GM18868 (cell line): ENCODE data around the gene HEXIM1.

ENCODE experiments used
- ATAC-seq: cut with Tn5 transposase; IDR thresholded peaks from one replicate; pipeline ENCODE4 v1.9.1; 2021; ENCODE audit warnings: mild to moderate bottlenecking, moderate library complexity; ENCODE audit not compliant: unreplicated experiment

HEXIM1 gene

DNA sequence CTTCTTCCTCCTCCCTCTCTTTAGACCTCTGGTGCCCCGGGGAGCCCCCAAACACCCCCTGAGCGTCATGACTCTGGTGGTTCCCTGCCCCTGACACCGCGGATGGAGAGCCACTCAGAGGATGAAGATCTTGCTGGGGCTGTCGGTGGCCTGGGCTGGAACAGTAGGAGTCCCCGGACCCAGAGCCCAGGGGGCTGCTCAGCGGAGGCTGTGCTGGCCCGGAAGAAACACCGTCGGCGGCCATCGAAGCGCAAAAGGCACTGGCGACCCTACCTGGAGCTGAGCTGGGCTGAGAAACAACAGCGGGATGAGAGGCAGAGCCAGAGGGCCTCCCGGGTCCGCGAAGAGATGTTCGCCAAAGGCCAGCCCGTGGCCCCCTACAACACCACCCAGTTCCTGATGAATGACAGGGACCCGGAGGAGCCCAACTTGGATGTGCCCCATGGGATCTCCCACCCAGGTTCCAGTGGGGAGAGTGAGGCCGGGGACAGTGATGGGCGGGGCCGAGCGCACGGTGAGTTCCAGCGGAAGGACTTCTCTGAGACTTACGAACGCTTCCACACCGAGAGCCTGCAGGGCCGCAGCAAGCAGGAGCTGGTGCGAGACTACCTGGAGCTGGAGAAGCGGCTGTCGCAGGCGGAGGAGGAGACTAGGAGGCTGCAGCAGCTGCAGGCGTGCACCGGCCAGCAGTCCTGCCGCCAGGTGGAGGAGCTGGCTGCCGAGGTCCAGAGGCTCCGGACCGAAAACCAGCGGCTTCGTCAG lies 20.9 kb downstream of the HEXIM1 start:
- ATAC-seq, result no peak

DNA sequence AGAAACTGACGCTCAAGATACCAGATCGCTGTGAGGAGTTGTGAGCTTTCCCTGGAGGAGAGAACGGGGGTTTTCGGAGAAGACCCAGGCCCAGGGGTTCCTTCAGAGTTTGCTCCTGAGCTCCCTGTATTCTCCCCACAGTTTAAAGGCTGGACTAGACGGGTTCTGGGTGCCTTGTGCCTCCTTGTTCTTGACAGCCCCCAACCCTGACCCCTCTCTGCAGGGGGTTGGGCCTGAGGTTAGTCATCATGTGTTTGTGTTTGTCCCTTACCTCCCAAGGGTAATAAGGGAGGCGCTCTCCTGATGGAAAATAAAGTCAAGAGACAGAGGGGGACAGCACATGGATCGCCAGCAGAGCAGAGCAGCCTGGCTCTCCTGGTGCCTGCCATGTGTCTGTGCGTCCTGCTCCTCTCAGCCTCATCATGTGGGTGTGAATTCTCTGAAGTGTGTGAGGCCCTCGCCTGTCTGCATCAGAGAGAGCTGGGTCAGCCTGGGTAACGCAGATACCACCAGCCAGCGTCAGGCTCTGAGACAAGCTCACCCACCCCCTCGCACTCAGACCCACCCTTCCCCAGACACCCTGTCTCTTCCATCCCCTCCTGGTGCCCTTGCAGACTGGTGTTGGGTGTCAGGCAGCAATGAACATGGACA lies 22.1 kb downstream of the HEXIM1 start:
- no peak for ATAC-seq

DNA sequence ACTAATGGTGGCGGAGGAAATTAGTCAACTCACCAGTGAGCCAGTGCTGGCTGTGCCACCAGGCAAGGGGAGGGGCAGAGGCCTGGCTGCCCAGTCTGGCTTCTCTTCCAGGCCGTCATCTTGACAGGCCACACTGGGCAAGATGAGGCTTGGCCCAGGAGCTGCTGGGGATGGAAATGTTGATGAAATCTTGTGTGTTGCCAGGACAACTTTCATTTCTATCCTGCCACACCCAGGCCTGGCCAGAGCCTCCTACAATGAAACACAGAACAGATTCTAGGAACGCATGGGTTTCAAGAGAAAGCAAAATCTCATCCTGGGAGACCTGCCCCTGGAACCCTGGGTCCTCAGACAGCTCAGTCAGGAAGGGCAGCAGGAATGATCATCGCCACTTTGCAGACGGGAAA lies 22.7 kb downstream of the HEXIM1 start:
- ATAC-seq, result no peak

DNA sequence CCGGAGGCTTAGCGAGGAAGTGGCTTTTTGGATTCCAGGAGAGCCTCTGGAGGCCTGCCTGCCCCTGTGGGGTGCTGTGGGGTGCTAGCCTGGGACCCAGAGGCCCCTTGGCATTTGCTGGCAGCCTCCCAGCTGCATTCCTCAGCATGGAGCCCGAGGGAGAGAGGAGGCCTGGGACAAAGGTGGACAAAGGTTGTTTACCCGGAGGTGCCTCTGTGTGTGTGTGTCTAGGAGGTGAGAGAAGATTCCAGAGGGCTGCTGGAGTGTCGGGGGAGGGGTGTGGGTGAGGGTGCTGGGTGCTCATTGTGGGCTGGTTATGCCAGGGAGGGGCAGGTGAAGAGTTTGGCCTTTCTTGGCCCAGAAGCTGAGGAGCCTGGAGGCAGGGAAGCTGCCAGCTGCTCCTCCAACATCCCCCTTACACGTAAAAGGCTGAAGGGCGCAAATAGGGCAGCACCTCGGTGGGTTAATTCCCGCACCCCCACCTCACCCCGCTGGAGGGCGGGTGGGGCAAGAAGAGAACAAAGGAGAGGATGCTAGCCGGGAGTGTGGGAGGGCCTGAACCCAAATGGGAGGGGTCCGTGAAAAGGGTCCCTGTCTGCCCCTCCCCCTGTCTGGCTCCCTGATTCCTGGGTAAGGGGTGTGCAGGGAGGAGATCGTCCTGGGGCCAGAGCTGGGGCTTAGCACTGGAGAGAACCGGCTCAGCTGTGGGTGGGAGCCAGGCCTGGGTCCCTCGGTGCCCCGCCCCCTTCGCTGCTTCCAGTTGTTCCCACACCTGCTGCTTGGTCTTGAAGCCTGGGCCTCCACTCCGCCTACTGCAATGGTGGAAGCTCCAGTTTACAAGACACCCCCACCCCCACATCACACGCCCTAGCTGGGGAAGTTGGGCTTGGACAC lies 23.3 kb downstream of the HEXIM1 start:
- ATAC-seq, result no peak

DNA sequence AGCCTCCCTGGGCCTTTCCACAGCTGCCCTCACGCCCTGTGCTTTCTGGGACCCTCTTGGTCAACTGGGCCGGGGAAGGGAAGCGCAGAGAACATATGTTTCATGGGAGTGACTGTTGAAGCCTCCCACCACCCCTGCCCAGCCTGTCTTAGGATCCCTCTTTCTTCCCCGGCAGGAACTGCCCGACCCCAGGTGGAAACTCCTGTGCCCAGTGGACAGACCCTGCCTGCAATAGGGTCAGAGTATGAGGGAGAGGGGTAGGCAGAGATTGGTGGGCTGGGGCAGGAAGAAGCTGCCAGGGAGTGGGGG lies 23.9 kb downstream of the HEXIM1 start:
- ATAC-seq, result no peak

DNA sequence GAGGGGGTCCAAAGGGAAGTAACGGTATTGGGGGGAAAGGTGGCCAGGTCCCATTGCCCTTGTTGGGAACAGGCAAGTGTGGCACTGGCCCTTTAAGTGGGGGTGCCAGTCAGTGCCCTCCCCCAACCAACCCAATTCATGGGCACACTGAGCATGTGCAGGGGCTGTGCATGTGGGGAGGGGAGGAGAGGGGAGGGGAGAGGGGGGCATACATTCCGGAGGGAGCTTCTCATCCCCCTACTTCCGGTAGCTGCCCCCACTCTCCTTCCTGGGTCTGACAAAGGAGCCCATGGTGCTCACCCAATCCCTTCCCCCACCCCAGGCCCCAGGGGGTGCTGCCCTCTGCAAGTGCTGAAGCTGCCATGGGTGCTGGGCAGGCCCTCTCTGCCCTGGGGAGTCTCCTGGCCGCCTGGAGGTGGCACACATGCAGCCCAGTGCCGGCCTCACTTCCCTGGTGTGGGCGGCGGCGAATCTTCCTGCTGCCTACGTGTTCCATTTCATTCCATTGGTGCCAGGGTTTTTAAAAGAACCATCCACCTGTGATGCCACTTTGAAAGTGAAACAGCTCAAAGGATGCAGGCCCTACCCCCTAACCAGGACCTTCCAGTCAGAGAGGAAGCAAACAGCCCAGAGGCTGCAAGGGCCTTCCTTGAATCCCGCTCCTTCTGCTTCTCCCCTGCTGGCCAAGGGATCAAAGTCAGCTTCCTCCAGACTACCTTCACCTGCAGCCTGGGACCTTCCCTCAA lies 24.4 kb downstream of the HEXIM1 start:
- ATAC-seq, result no peak

DNA sequence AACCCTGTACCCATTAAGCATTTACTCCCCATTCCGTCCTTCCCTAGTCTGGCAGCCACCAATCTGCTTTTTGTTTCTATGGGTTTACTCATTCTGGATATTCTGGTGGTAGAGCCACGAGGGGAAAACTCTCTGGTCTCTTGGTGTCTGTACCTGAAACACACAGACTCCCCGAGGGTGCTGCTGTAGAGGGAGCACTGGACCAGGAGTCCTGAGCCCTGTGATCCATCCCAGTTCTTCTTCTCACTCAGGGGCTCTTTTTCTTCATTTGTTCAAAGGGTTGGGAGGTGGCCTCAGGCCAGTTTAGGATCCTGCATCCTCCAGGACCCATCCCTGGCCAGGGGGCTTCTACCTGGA lies 27.5 kb downstream of the HEXIM1 start:
- no peak for ATAC-seq

DNA sequence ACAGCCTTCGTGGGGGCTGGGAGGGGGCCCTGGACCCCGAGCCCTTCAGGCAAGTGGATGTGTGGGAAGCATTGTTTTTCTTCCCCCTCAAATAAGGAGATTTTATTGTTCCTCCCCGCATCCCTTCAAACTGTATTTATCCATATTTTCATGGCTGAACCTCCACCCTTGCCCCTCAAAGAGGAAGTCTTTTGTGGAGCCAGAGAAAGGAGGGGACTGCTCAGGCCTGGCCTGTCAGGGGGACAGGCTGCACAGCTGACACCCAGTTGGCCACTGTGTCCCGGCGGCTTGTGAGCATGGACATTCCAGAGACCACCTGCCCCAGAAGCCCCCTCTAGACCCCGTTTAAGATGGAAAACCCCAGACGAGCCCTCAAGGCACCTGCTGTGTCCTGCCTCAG lies 29.3 kb downstream of the HEXIM1 start:
- no peak for ATAC-seq

DNA sequence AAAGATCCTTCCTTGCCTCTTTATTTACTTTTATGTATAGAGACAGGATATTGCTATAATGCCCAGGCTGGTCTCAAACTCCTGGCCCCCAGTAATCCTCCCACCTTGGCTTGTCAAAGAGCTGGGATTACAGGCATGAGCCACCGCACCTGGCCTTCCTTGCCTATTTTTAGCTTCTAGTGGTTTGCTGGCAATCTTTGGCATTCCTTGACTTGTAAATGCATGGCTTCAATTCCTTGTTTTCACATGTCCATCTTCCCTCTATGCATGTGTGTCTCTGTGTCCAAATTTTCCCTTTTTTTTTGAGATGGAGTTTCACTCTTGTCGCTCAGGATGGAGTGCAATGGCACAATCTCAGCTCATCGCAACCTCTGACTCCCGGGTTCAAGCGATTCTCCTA lies 35.9 kb downstream of the HEXIM1 start:
- ATAC-seq, result no peak

DNA sequence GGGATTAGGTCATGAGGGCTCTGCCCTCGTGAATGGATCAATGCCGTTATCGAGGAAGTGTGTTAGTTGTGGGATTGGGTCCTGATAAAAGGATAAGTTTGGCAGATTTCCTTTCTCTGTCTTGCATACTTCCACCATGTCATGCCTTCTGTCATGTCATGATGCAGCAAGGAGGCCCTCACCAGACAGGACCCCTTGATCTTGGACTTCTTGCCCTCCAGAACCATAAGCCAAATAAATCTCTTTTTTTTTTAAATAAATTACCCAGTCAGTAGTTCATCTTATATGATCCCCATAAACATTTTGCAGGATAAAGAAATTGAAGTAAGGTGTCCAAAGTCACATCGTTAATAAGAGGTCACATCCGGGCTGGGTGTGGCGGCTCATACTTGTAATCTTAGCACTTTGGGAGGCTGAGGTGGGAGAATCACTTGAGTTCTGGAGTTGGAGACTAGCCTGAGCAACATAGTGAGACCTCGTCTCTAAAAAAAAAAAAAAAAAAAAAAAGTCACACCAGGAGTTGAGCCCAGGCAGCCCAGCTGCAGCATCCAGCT lies 38.6 kb downstream of the HEXIM1 start:
- no peak for ATAC-seq

DNA sequence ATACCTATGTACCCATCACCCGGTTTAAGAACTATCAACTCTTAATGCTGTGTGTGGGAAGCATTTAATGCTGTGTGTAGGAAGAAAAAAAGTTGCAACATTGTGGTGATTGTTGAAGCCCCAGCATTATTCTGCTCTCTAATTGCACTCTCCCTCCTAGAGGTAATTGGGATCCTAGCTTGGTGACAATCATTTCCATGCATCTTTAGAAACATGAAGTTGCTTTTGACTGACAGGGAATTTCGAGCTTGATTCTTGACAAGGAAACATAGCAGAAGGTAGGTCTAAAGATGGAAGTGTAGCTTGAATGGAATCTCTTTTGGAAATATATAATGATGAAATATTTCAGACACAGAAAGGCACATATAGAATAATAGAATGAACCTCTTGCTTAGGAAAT lies 40.7 kb downstream of the HEXIM1 start:
- no peak for ATAC-seq

DNA sequence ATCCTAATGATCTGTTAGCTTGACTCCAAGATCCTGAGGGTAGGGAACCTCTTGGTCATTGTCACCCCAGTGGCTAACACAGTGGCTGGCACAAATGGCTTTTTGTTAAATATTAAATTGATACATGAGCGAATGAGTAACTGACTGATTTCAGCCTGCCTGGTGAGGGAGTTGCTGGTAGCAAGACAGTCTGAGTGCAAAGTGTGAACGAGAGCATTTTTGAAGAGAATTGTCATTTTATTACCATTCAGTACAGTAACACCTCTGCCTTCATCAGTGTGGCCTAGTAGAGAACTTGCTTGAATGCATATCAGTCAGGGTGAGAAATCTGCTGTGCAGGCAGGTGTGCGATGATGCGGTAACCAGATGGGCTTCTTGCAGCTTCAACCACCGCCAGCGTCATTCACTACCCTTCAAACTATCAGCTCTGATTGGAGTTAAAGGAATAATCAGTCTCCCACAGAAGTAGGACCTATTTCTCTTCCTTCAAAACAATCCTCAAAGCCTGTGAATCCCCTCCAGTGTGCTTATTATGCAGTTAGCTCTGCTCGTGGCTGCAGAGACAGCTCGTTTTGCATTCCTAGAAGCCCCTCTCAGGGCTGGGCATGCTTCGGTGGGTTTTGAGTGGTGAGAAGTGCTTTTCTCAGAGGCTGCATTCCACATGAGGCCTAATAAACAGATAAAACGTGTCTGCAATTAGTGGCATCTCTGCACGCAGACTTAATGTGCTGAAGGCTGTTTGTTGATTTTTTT lies 42.4 kb downstream of the HEXIM1 start:
- no peak for ATAC-seq

DNA sequence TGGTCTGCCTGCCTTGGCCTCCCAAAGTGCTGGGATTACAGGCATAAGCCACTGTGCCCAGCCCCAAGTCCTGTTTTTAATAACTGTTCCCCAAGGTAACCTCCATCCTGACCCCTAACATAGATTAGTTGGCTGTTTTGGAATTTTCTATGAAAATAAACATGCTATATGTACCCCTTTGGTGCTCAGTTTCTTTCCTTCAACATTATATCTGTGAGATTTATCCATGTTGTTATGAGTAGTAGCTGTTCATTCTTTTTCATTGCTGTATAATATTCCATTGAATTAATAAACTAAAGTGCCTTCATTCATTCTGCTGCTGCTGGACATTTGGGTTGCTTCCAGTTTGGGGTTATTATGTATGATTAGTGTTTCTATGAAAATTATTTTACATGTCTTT lies 47.1 kb downstream of the HEXIM1 start:
- no peak for ATAC-seq

DNA sequence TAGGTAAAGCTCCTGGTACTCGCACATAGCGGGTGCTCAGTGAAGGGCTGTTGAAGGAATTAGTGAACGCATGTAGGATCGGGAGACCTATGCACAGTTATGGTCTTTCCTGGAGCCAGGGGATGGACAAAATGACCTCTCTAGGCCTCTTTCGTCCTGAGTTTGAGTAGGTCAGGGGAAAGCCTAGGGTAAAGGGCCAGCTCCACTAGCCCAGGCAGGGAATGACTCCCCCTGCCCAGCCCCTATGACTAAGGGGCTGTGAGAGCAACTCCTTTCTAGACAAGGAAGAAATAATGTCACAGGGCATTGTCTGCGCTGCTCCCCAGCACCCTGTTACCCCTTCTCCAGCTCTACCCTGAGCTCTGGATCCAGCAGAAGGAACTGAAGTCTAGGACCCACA lies 48.8 kb downstream of the HEXIM1 start:
- no peak for ATAC-seq

DNA sequence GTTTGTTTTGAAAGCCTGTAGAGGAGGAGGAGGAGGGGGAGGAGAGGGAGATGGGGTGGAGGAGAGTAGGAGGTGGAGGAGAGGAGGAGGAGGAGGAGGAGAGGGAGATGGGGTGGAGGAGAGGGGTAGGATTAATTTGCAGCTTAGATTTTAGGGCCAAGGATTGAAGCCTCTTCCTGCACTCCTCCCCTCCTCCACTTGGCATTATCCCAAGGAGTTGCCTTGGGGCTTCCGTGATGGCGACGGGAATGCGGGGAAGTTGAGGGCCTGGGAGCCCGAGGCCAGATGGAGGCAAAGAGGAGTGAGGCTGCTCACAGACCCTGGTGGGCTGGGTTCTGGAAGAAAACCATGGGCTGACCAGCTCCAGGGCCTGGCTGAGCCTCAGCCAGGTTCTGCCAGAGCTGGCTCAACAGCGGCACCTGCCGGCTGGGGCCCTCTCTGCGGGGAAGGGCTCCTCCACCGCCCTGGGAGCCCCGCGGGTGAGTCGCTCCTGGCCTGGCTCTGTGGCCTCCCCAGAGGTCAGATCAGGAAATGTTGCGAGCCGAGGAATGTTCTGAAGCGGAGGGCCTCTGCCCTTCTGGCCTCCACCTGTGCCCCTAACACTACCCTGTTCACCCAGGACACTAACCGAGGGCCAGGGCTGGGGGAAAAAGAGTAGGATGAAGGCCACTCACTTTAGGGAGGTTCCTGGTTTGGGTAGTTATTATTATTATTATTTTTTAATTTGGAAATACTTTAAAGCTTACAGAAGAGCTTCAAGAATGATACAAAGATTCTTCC lies 49.5 kb downstream of the HEXIM1 start:
- no peak for ATAC-seq

DNA sequence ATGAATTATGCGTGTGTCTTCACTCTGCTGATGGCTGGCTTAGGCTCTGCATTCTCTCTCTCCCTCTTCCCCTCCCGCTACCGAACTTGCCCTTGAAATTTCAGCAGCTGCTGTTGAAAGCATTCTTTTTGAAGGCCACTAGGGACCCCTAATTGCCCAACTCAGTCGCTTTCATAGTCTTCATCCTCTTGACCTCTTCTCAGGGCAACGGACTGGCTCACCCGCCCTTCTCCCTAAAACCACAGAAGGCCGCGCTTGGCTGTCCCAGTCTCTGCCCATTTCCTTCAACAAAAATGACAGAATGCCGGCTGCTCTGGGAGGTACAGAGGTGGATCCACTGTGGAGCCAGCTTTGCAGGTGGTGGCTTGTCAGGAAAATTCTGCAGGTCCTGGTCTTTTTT lies 52.4 kb downstream of the HEXIM1 start:
- ATAC-seq, result no peak

DNA sequence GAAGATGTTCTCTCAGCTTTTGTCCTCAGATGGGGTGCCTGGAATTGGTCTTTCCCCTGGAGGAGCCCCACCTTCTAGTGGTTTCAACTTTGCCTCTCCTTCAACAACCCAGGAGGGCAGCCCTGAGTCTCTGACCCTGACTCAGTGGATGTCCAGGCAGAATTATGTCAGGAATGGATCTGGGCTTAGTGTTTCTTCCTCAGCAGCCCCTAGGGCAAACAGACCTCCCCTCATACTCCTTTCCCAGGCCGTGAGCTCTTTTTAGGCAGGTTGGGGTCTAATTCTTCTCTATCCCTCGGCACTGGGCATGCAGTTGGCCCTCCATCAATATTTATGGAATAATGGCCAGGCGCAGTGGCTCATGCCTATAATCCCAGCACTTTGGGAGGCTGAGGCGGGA lies 53.2 kb downstream of the HEXIM1 start:
- no peak for ATAC-seq
